Panc1 (cell line): ENCODE results near the gene CTTNBP2. TPM values are rescaled to one million over a fixed set of nuclear protein-coding genes. Genes with fewer than 3 reads are reported as not detected.

Source experiments
- ATAC-seq: fragments of 200-7000 bp; cut with Tn5 transposase; 2 replicates; pipeline ENCODE4 v1.9.1; 2020; ENCODE audit warnings: mild to moderate bottlenecking, moderate library complexity
- BruUV-seq: library from RNA; stranded (reverse); fragments of 400-500 nt; replicated peaks from 2 replicates; lab custom pipeline; 2021; lab: Mats Ljungman, UMichigan
- CTCF ChIA-PET: fragments of 300-600 bp; sonication (Branson Sonifier 250); formaldehyde crosslinking; loops from one replicate; lab custom pipeline; 2022; ENCODE audit warnings: antibody characterized with exemption; lab: Charles Lee
- POLR2A ChIA-PET: fragments of 300-600 bp; sonication (Branson Sonifier 250); formaldehyde crosslinking; loops from one replicate; lab custom pipeline; 2022; ENCODE audit warnings: antibody characterized with exemption; lab: Charles Lee
- DNase-seq: peaks from one replicate; pipeline ENCODE4 v3.0.0-alpha.2; 2010; ENCODE audit warnings: low read depth, low spot score
- H3K27ac ChIP-seq: 2 replicates; pipeline ENCODE4 v1.5.1; 2011; ENCODE audit warnings: mild to moderate bottlenecking, low read length, inconsistent platforms
- H3K27me3 ChIP-seq: fragments of 200-500 bp; sonication (Bioruptor generic); 2 replicates; pipeline ENCODE4 v1.6.0; 2014; ENCODE audit warnings: low read length, inconsistent platforms; ENCODE audit not compliant: control insufficient read depth, insufficient read depth
- H3K36me3 ChIP-seq: fragments of 200-500 bp; sonication (Bioruptor generic); 2 replicates; pipeline ENCODE4 v1.5.1; 2014; ENCODE audit warnings: inconsistent platforms, mild to moderate bottlenecking, low read length, moderate library complexity; ENCODE audit not compliant: control insufficient read depth, insufficient read depth
- H3K4me1 ChIP-seq: 2 replicates; pipeline ENCODE4 v1.5.1; 2011; ENCODE audit warnings: inconsistent platforms, mild to moderate bottlenecking, low read length, moderate library complexity; ENCODE audit not compliant: control insufficient read depth, insufficient read depth
- H3K4me3 ChIP-seq, 2 experiments: 2 replicates each; pipeline ENCODE4 v1.5.1; 2011 to 2012; ENCODE audit warnings: low read depth in 2 of 2, low read length in 2 of 2, mild to moderate bottlenecking in 2 of 2, inconsistent platforms in 1 of 2, moderate library complexity in 1 of 2
- H3K9me3 ChIP-seq: fragments of 200-500 bp; sonication (Bioruptor generic); 2 replicates; pipeline ENCODE4 v1.5.1; 2014; ENCODE audit warnings: low read depth, mild to moderate bottlenecking, inconsistent platforms, low read length, moderate library complexity; ENCODE audit not compliant: control insufficient read depth, insufficient read depth
- CTCF ChIP-seq: fragments of 450-650 bp; IDR thresholded peaks from 2 replicates; pipeline ENCODE4 v1.5.1; 2017; ENCODE audit warnings: mild to moderate bottlenecking
- POLR2AphosphoS5 ChIP-seq: IDR thresholded peaks from 2 replicates; pipeline ENCODE4 v1.6.1; 2012; ENCODE audit warnings: mild to moderate bottlenecking, low read depth, low read length, moderate library complexity
- REST ChIP-seq, 2 experiments: IDR thresholded peaks; 2 replicates each; pipeline ENCODE4 v1.6.1; 2011 to 2012; ENCODE audit warnings: low read depth in 2 of 2, control low read depth in 1 of 2, low read length in 1 of 2, mild to moderate bottlenecking in 1 of 2, moderate library complexity in 1 of 2; ENCODE audit not compliant: insufficient read depth in 1 of 2
- SIN3A ChIP-seq: IDR thresholded peaks from 2 replicates; pipeline ENCODE4 v1.6.1; 2012; ENCODE audit warnings: low read depth, mild to moderate bottlenecking, low read length, moderate library complexity, borderline replicate concordance; ENCODE audit not compliant: insufficient read depth
- TCF7L2 ChIP-seq: IDR thresholded peaks from 2 replicates; pipeline ENCODE4 v1.6.1; 2011; ENCODE audit warnings: mild to moderate bottlenecking, low read depth, low read length, inconsistent platforms
- in situ Hi-C: cut with HindIII; loops from 2 replicates; pipeline ENCODE4 v1.10.0; 2016; ENCODE audit warnings: low sequenced_read_pairs, low pct_unique_long_range_greater_than_20kb
- intact Hi-C: fragments of 100-400 bp; cut with micrococcal nuclease; formaldehyde crosslinking; loops from one replicate; pipeline ENCODE4 v1.10.0; 2022; ENCODE audit not compliant: unreplicated experiment
- total RNA-seq: library from RNA; stranded (reverse); gene quantifications from one replicate; pipeline ENCODE4 v1.2.1, GENCODE V29; 2021; ENCODE audit not compliant: unreplicated experiment

Gene CTTNBP2
- total RNA-seq, 1 experiment from 2014 or later = 1.0 TPM

GRCh38 chr7:117666031-117666430, 207.2 kb downstream of the CTTNBP2 start:
- ChIA-PET POLR2A (no interaction called here), CTCF (no interaction called here)
- in situ Hi-C loops = no loop called here
- Histone ChIP-seq H3K4me3 (no peak overlapping the region), H3K27me3 (no peaks in the 10 kb centered on the region), H3K27ac (no peak overlapping the region), H3K4me1 (no peaks in the 10 kb centered on the region), H3K9me3 (no peaks in the 10 kb centered on the region), H3K36me3 (no peaks in the 10 kb centered on the region)
- DNase-seq (no peak), ATAC-seq (no peak)
- BruUV-seq = no TSS peak
- TF ChIP-seq TCF7L2 (no peak), CTCF (no peak), POLR2AphosphoS5 (no peak), REST (IDR thresholded peaks at IDR 0.05; ENCODE audit: insufficient read depth in 1 of 2, low read depth in 2 of 2, low read length in 1 of 2) (no peak), SIN3A (no peak)
- intact Hi-C loops = no loop called here

- Histone ChIP-seq H3K4me1 (no peaks in the 10 kb centered on the region), H3K4me3 (no peak overlapping the region), H3K9me3 (no peaks in the 10 kb centered on the region), H3K27ac (no peak overlapping the region), H3K36me3 (no peaks in the 10 kb centered on the region), H3K27me3 (no peaks in the 10 kb centered on the region)
- TF ChIP-seq REST (IDR thresholded peaks at IDR 0.05; ENCODE audit: insufficient read depth in 1 of 2, low read depth in 2 of 2, low read length in 1 of 2) = no peak
- ChIA-PET POLR2A (no interaction called here), CTCF (no interaction called here)
- in situ Hi-C loops (no loop called here), intact Hi-C loops (no loop called here)
- DNase-seq = no peak
- no peak for ATAC-seq
- no TSS peak for BruUV-seq
These were observed 207.9 kb downstream of the CTTNBP2 start for GRCh38 chr7:117665368-117665767.
